Loucy (cell line): Measurements from ENCODE around the gene UXT.

Experiments
- CTCF ChIP-seq: fragments of 200-600 bp; sonication (generic); conservative IDR thresholded peaks from 2 replicates; pipeline ENCODE4 v1.5.1; 2014; ENCODE audit warnings: mild to moderate bottlenecking, antibody characterized with exemption, low read length
- EZH2phosphoT487 ChIP-seq: fragments of 200-600 bp; IDR thresholded peaks from 2 replicates; pipeline ENCODE4 v1.6.1; 2018; ENCODE audit warnings: antibody characterized with exemption, mild to moderate bottlenecking, moderate library complexity, borderline replicate concordance

- TF ChIP-seq CTCF (no peak), EZH2phosphoT487 (no peak)
These were observed 394 bp upstream of the UXT start for GRCh38 chrX:47659421-47659726.
